ENCODE measurements around the gene MORN1.
A peak's percentile ranks its signal among the peaks of the same experiment; 100 is the strongest.
"Not testable (repeated sequence)": the region's sequence is repeated elsewhere in the genome, so short reads cannot be mapped to it uniquely, and the experiment has no call there.

Gene MORN1

GRCh38 chr1:2391041-2391930, at the start of gene MORN1, which contains the start of gene RER1:
Gene MORN1 (minus strand): TSS chr1:2391554. CDS start chr1:2391533, 21 bp downstream.
Gene RER1 (plus strand): TSS chr1:2391841. CDS start chr1:2395791, 3,950 bp downstream.
- peak; percentile 90 for DNase-seq

GRCh38 chr1:2440346-2440745, 49.0 kb upstream of the MORN1 start:
- not testable (repeated sequence) for DNase-seq

GRCh38 chr1:2439369-2439768, 48.0 kb upstream of the MORN1 start:
- DNase-seq = no peak

- DNase-seq = no peak
Observed at GRCh38 chr1:2438641-2439040, 47.3 kb upstream of the MORN1 start.

GRCh38 chr1:2438038-2438437, 46.7 kb upstream of the MORN1 start:
- DNase-seq = no peak

- no peak for DNase-seq
Observed at GRCh38 chr1:2437617-2438016, 46.3 kb upstream of the MORN1 start.

GRCh38 chr1:2436876-2437275, 45.5 kb upstream of the MORN1 start:
- DNase-seq = no peak

GRCh38 chr1:2435746-2436355, 44.5 kb upstream of the MORN1 start:
- no peak for DNase-seq

- no peak for DNase-seq
Observed at GRCh38 chr1:2435091-2435490, 43.7 kb upstream of the MORN1 start.

- no peak for DNase-seq
Observed at GRCh38 chr1:2433936-2434655, 42.7 kb upstream of the MORN1 start.

- no peak for DNase-seq
Observed at GRCh38 chr1:2433196-2433595, 41.8 kb upstream of the MORN1 start.

GRCh38 chr1:2432441-2432844, 41.1 kb upstream of the MORN1 start:
- DNase-seq = no peak

- no peak for DNase-seq
Observed at GRCh38 chr1:2431518-2431917, 40.2 kb upstream of the MORN1 start.

GRCh38 chr1:2431103-2431502, 39.7 kb upstream of the MORN1 start:
- no peak for DNase-seq

GRCh38 chr1:2430592-2430973, 39.2 kb upstream of the MORN1 start:
- no peak for DNase-seq

GRCh38 chr1:2429780-2430591, 38.6 kb upstream of the MORN1 start:
- no peak for DNase-seq

- no peak for DNase-seq
Observed at GRCh38 chr1:2428490-2428889, 37.1 kb upstream of the MORN1 start.

- no peak for DNase-seq
Observed at GRCh38 chr1:2427976-2428375, 36.6 kb upstream of the MORN1 start.

GRCh38 chr1:2427051-2427450, 35.7 kb upstream of the MORN1 start:
- no peak for DNase-seq

- no peak for DNase-seq
Observed at GRCh38 chr1:2426540-2426939, 35.2 kb upstream of the MORN1 start.

- DNase-seq = no peak
Observed at GRCh38 chr1:2425892-2426291, 34.5 kb upstream of the MORN1 start.

- DNase-seq = no peak
Observed at GRCh38 chr1:2422523-2422922, 31.2 kb upstream of the MORN1 start.

GRCh38 chr1:2419416-2419815, 28.1 kb upstream of the MORN1 start:
- DNase-seq = no peak
